ENCODE results near the gene LRRC4C.

DNA sequence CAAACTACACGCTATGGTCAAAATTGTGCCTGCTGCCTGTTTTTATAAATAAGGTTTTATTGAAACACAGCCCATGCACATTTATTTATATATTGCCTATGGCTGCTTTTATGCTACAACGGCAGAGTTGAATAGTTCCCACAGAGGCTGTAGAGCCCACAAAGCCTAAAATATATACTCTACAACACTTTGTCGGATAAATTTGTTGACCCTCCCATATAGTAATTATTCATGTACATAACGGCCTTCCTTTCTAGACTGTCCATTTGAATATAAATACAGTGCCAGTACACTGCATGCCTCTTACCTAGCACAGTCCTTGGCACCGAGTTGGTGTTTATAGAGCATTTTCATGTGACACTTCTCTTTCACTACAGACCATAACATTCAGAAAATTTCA is 314.0 kb downstream of the LRRC4C start:
- TF ChIP-seq YY1 (IDR thresholded peaks at IDR 0.05; ENCODE audit: low read depth): no peak
- TF ChIP-seq ZBTB7A (IDR thresholded peaks at IDR 0.05; ENCODE audit: low read depth): no peak
- TF ChIP-seq, protein P1, sequence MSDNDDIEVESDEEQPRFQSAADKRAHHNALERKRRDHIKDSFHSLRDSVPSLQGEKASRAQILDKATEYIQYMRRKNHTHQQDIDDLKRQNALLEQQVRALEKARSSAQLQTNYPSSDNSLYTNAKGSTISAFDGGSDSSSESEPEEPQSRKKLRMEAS (IDR thresholded peaks at IDR 0.05): no peak
- no peak for TF ChIP-seq CEBPB (IDR thresholded peaks at IDR 0.05)
